Mesenchymal stem cell (in vitro differentiated cells and primary cell): ENCODE measurements around the gene LIPI.

Experiments
- DNase-seq: peaks from one replicate; pipeline ENCODE4 v3.0.0-alpha.2; 2013
- H2AFZ ChIP-seq: one replicate; pipeline ENCODE4 v1.6.1; 2013; ENCODE audit warnings: low read depth, mild to moderate bottlenecking, control low read depth, inconsistent platforms, low read length, moderate library complexity
- H2AK5ac ChIP-seq: 2 replicates; pipeline ENCODE4 v1.6.1; 2013; ENCODE audit warnings: low read length, moderate library complexity, mild to moderate bottlenecking, inconsistent platforms; ENCODE audit not compliant: severe bottlenecking
- H2BK120ac ChIP-seq: one replicate; pipeline ENCODE4 v1.6.1; 2013; ENCODE audit warnings: low read depth, mild to moderate bottlenecking, inconsistent platforms, low read length, moderate library complexity
- H2BK12ac ChIP-seq, 2 experiments: one replicate each; pipeline ENCODE4 v1.6.1; 2013; ENCODE audit warnings: inconsistent platforms in 2 of 2, low read length in 2 of 2, mild to moderate bottlenecking in 2 of 2, moderate library complexity in 2 of 2, control low read depth in 1 of 2
- H2BK15ac ChIP-seq: one replicate; pipeline ENCODE4 v1.6.1; 2013; ENCODE audit warnings: mild to moderate bottlenecking, low read depth, inconsistent platforms; ENCODE audit not compliant: poor library complexity, severe bottlenecking
- H2BK5ac ChIP-seq: 2 replicates; pipeline ENCODE4 v1.6.1; 2013; ENCODE audit warnings: low read depth, mild to moderate bottlenecking, low read length, control low read depth, inconsistent platforms; ENCODE audit not compliant: poor library complexity, severe bottlenecking
- H3K14ac ChIP-seq, 2 experiments: one replicate each; pipeline ENCODE4 v1.6.1; 2013; ENCODE audit warnings: inconsistent platforms in 2 of 2, low read length in 2 of 2, control low read depth in 1 of 2, mild to moderate bottlenecking in 1 of 2, moderate library complexity in 1 of 2
- H3K18ac ChIP-seq, 2 experiments: one replicate each; pipeline ENCODE4 v1.6.1; 2013; ENCODE audit warnings: inconsistent platforms in 2 of 2, low read length in 2 of 2, control low read depth in 1 of 2, low read depth in 1 of 2, mild to moderate bottlenecking in 1 of 2
- H3K23ac ChIP-seq, 2 experiments: one replicate each; pipeline ENCODE4 v1.6.1; 2013; ENCODE audit warnings: inconsistent platforms in 2 of 2, low read length in 2 of 2, mild to moderate bottlenecking in 2 of 2, moderate library complexity in 2 of 2, control low read depth in 1 of 2
- H3K27ac ChIP-seq: 2 replicates; pipeline ENCODE4 v1.5.1; 2013; ENCODE audit warnings: mild to moderate bottlenecking, moderate library complexity, low read length, control low read depth, inconsistent platforms; ENCODE audit not compliant: poor library complexity, severe bottlenecking
- H3K27me3 ChIP-seq, 2 experiments: 2 replicates each; pipeline versions ENCODE4 v1.6.1 to v1.7.0; 2013; ENCODE audit warnings: low read length in 2 of 2, mild to moderate bottlenecking in 2 of 2, moderate library complexity in 2 of 2, control low read depth in 1 of 2, inconsistent platforms in 1 of 2; ENCODE audit not compliant: control insufficient read depth in 1 of 2, insufficient read depth in 1 of 2
- H3K36me3 ChIP-seq, 2 experiments: 2 replicates each; pipeline versions ENCODE4 v1.6.1 to v1.7.0; 2013; ENCODE audit warnings: low read length in 2 of 2, control low read depth in 1 of 2, inconsistent platforms in 1 of 2, low read depth in 1 of 2, mild to moderate bottlenecking in 1 of 2; ENCODE audit not compliant: insufficient read depth in 2 of 2, control insufficient read depth in 1 of 2
- H3K4ac ChIP-seq, 2 experiments: one replicate each; pipeline ENCODE4 v1.6.1; 2013; ENCODE audit warnings: inconsistent platforms in 2 of 2, low read length in 2 of 2, mild to moderate bottlenecking in 2 of 2, moderate library complexity in 2 of 2, control low read depth in 1 of 2, low read depth in 1 of 2
- H3K4me1 ChIP-seq: 2 replicates; pipeline ENCODE4 v1.6.1; 2013; ENCODE audit warnings: low read depth, low read length, control low read depth; ENCODE audit not compliant: control insufficient read depth, insufficient read depth
- H3K4me2 ChIP-seq: 2 replicates; pipeline ENCODE4 v1.6.1; 2013; ENCODE audit warnings: low read length, mild to moderate bottlenecking, inconsistent platforms; ENCODE audit not compliant: poor library complexity, severe bottlenecking
- H3K4me3 ChIP-seq, 2 experiments: 2 replicates each; pipeline versions ENCODE4 v1.5.1 to v1.7.0; 2013; ENCODE audit warnings: low read length in 2 of 2, mild to moderate bottlenecking in 2 of 2, control low read depth in 1 of 2, low read depth in 1 of 2; ENCODE audit not compliant: insufficient read depth in 1 of 2
- H3K79me1 ChIP-seq: replicated peaks from 2 replicates; pipeline ENCODE4 v1.6.1; 2013; ENCODE audit warnings: mild to moderate bottlenecking, control low read depth, low read length, inconsistent platforms; ENCODE audit not compliant: poor library complexity, severe bottlenecking
- H3K9ac ChIP-seq: 2 replicates; pipeline ENCODE4 v1.7.0; 2013; ENCODE audit warnings: mild to moderate bottlenecking, low read length, moderate library complexity
- H3K9me3 ChIP-seq: 2 replicates; pipeline ENCODE4 v1.7.0; 2013; ENCODE audit warnings: mild to moderate bottlenecking, low read length; ENCODE audit not compliant: control insufficient read depth
- H4K8ac ChIP-seq: one replicate; pipeline ENCODE4 v1.6.1; 2013; ENCODE audit warnings: inconsistent platforms, mild to moderate bottlenecking, low read length, moderate library complexity
- H4K91ac ChIP-seq: one replicate; pipeline ENCODE4 v1.6.1; 2013; ENCODE audit warnings: mild to moderate bottlenecking, low read length, inconsistent platforms
- WGBS: methylation state at CpG from one replicate; pipeline ENCODE4 v1.1.7; 2013; ENCODE audit warnings: mixed read lengths; 5-methylcytosine and 5-hydroxymethylcytosine counted together

Gene LIPI

GRCh38 chr21:14084701-14085100, 126.1 kb downstream of the LIPI start:
- no peak overlapping the region for H4K8ac ChIP-seq
- DNase-seq: no peak
- H3K4me3 ChIP-seq: no peak overlapping the region
- no peaks in the 10 kb centered on the region for H3K9me3 ChIP-seq
- no peak overlapping the region for H3K23ac ChIP-seq
- no peak overlapping the region for H4K91ac ChIP-seq
- H3K27ac ChIP-seq: no peak overlapping the region
- no peak overlapping the region for H3K18ac ChIP-seq
- no peaks in the 10 kb centered on the region for H3K27me3 ChIP-seq
- H3K36me3 ChIP-seq: peaks cover 0 to 14% of the 10 kb centered on the region in 2 experiments
- no peak overlapping the region for H2AK5ac ChIP-seq
- WGBS: 98% methylated on average over 25 of the region's 25 CpGs
- no peaks in the 10 kb centered on the region for H3K79me1 ChIP-seq
- no peak overlapping the region for H3K14ac ChIP-seq
- H3K4me2 ChIP-seq: no peak overlapping the region
- H2BK15ac ChIP-seq: no peak overlapping the region
- no peak overlapping the region for H2AFZ ChIP-seq
- H2BK5ac ChIP-seq: no peak overlapping the region
- no peak overlapping the region for H3K4ac ChIP-seq
- no peaks in the 10 kb centered on the region for H3K4me1 ChIP-seq
- no peak overlapping the region for H2BK12ac ChIP-seq
- H3K9ac ChIP-seq: no peak overlapping the region
- H2BK120ac ChIP-seq: no peak overlapping the region

GRCh38 chr21:14084068-14084501, 126.7 kb downstream of the LIPI start:
- Histone ChIP-seq H2AK5ac (no peak overlapping the region), H3K27ac (no peak overlapping the region), H2BK15ac (no peak overlapping the region), H2BK5ac (no peak overlapping the region), H3K79me1 (no peaks in the 10 kb centered on the region), H2BK120ac (no peak overlapping the region), H3K23ac (no peak overlapping the region), H3K4ac (no peak overlapping the region), H3K18ac (no peak overlapping the region), H3K27me3 (no peaks in the 10 kb centered on the region), H3K4me1 (no peaks in the 10 kb centered on the region), H3K9me3 (no peaks in the 10 kb centered on the region), H3K36me3 (peaks cover 0 to 14% of the 10 kb centered on the region in 2 experiments), H4K91ac (peak overlapping the region; percentile 61), H2BK12ac (no peak overlapping the region), H2AFZ (no peak overlapping the region), H4K8ac (no peak overlapping the region), H3K4me2 (no peak overlapping the region), H3K4me3 (peak overlapping the region in 1 of 2 experiments; percentile 16), H3K14ac (no peak overlapping the region), H3K9ac (no peak overlapping the region)
- DNase-seq: no peak
- 98% methylated on average over 35 of the region's 35 CpGs for WGBS

DNA sequence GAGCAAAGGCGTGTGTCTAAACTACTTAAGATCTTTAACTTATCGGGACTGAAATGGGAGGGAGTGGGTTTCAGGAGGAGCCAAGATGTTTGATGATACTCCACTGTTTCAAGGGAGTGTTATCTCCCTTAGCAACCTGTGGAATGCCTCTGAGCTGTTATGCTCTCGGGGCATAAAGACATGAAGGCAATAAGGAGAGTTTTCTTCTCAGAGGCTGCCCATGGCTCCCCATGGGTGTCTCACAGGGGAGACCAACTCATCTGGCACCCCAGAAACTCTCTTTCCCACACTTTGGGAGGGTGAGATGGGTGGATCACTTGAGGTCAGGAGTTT, 130.0 kb downstream of the LIPI start:
- H2BK15ac ChIP-seq: no peak overlapping the region
- no peak overlapping the region for H3K18ac ChIP-seq
- H3K4me2 ChIP-seq: no peak overlapping the region
- no peak overlapping the region for H2BK5ac ChIP-seq
- H2AFZ ChIP-seq: no peak overlapping the region
- H2AK5ac ChIP-seq: no peak overlapping the region
- peaks cover 0 to 17% of the 10 kb centered on the region in 2 experiments for H3K36me3 ChIP-seq
- WGBS: 94% methylated on average over 3 of the region's 3 CpGs
- no peak overlapping the region for H3K27ac ChIP-seq
- no peak overlapping the region for H3K4me3 ChIP-seq
- no peak overlapping the region for H2BK120ac ChIP-seq
- H3K79me1 ChIP-seq: no peaks in the 10 kb centered on the region
- H4K8ac ChIP-seq: no peak overlapping the region
- H3K27me3 ChIP-seq: no peaks in the 10 kb centered on the region
- H3K14ac ChIP-seq: no peak overlapping the region
- H3K9me3 ChIP-seq: no peaks in the 10 kb centered on the region
- no peaks in the 10 kb centered on the region for H3K4me1 ChIP-seq
- H3K9ac ChIP-seq: no peak overlapping the region
- H3K23ac ChIP-seq: no peak overlapping the region
- no peak overlapping the region for H2BK12ac ChIP-seq
- no peak overlapping the region for H3K4ac ChIP-seq
- no peak for DNase-seq
- no peak overlapping the region for H4K91ac ChIP-seq

DNA sequence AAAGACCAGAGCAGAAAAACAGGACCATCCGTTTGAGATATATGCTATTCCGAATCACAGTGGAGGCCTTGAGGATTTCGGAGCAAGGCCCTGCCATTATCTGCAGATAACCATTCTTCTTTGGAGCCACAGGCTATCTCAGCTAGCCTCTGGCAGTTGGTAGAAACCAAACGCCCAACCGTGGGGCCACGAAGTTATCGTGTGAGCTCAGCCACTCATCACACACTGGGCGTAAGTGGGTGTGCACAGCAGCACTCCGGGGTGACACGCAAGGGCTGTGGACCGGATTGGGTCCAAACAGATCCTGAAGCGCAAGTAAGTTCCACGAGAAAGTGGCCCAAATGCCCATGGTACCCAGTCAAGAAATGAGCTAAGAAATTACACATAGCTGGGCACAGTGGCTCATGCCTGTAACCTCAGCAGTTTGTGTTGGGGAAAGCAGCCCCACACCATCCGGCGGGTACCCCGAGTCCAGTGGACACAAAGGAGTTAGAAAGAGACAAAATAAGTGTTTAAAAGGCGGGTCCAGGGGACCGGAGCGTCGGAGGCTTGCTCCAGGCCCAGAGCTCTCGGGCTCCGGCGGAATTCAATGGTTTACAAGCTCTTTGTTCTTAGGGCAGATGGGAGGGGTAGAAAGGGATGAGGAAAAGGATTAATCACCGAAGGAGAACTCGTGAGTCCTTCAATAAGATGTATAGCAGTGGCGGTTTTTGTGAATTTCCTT, 130.6 kb downstream of the LIPI start:
- Histone ChIP-seq H2AK5ac (no peak overlapping the region), H3K4ac (no peak overlapping the region), H3K27ac (no peak overlapping the region), H3K14ac (no peak overlapping the region), H3K27me3 (no peaks in the 10 kb centered on the region), H3K79me1 (no peaks in the 10 kb centered on the region), H3K36me3 (peaks cover 0 to 17% of the 10 kb centered on the region in 2 experiments), H3K4me3 (no peak overlapping the region), H4K8ac (no peak overlapping the region), H3K4me2 (no peak overlapping the region), H4K91ac (no peak overlapping the region), H3K23ac (no peak overlapping the region), H3K9ac (no peak overlapping the region), H2BK5ac (no peak overlapping the region), H3K18ac (no peak overlapping the region), H2AFZ (no peak overlapping the region), H3K4me1 (no peaks in the 10 kb centered on the region), H2BK120ac (no peak overlapping the region), H2BK12ac (no peak overlapping the region), H3K9me3 (no peaks in the 10 kb centered on the region), H2BK15ac (no peak overlapping the region)
- 90% methylated on average over 26 of the region's 26 CpGs for WGBS
- DNase-seq: no peak
